GM12873 (cell line): ENCODE data around the gene ZBTB17.

ENCODE experiments used
- CTCF ChIP-seq: IDR thresholded peaks from 2 replicates; pipeline ENCODE4 v1.5.1; 2012; ENCODE audit warnings: low read depth, mild to moderate bottlenecking, moderate library complexity, low read length, control low read depth; ENCODE audit not compliant: insufficient read depth; ENCODE audit errors: missing control alignments

ZBTB17 gene

GRCh38 chr1:15961492-15961891, 14.4 kb downstream of the ZBTB17 start:
- no peak for TF ChIP-seq CTCF

- TF ChIP-seq CTCF, result no peak
Observed at GRCh38 chr1:15960808-15961207, 15.1 kb downstream of the ZBTB17 start.

- no peak for TF ChIP-seq CTCF
Observed at GRCh38 chr1:15959827-15960446, 16.0 kb downstream of the ZBTB17 start.

GRCh38 chr1:15959424-15959823, 16.5 kb downstream of the ZBTB17 start:
- no peak for TF ChIP-seq CTCF

GRCh38 chr1:15958793-15959192, 17.1 kb downstream of the ZBTB17 start:
- no peak for TF ChIP-seq CTCF

- TF ChIP-seq CTCF, result no peak
Observed at GRCh38 chr1:15958111-15958510, 17.8 kb downstream of the ZBTB17 start.

- no peak for TF ChIP-seq CTCF
Observed at GRCh38 chr1:15957221-15958095, 18.4 kb downstream of the ZBTB17 start.
